Pancreas (tissue), 10 donors: ENCODE results near the gene NUAK2. TPM values are rescaled to one million over a fixed set of nuclear protein-coding genes. Genes with fewer than 3 reads are reported as not detected.

Experiments used
- ATAC-seq, 4 donors: fragments of 200-7000 bp; cut with Tn5 transposase; one replicate each; pipeline versions ENCODE4 v1.8.0 to v1.9.1; 2020; ENCODE audit warnings: mild to moderate bottlenecking in 4 of 4, moderate library complexity in 4 of 4
- DNase-seq, 6 donors: peaks; one replicate each; pipeline ENCODE4 v3.0.0-alpha.2; 2020
- FAIRE-seq: peaks from 2 replicates; lab custom pipeline; 2012; peaks lifted over from hg19 to GRCh38; lab: Jason Lieb, UNC
- H3K27ac ChIP-seq, 4 donors: fragments of 200-600 bp; sonication (generic); 1 replicate in 3 of 4; 2 replicates in 1 of 4; pipeline versions ENCODE4 v1.5.0 to v1.8.0; 2020
- H3K27me3 ChIP-seq, 4 donors: fragments of 200-600 bp; one replicate each; pipeline ENCODE4 v1.8.0; 2021
- H3K36me3 ChIP-seq, 3 donors: fragments of 200-600 bp; sonication (generic) in 1 of 3; one replicate each; pipeline versions ENCODE4 v1.5.0 to v1.8.0; 2020 to 2021
- H3K4me1 ChIP-seq, 3 donors: fragments of 200-600 bp; one replicate each; pipeline ENCODE4 v1.8.0; 2021
- H3K4me3 ChIP-seq, 4 donors: fragments of 200-600 bp; sonication (generic) in 2 of 4; one replicate each; pipeline versions ENCODE4 v1.5.0 to v1.8.0; 2020 to 2021
- H3K9me3 ChIP-seq, 4 donors: fragments of 200-600 bp; one replicate each; pipeline ENCODE4 v1.8.0; 2021
- WGBS, 2 donors: extraction: QIAGEN DNeasy Blood & Tissue Kit; methylation state at CpG; one replicate each; pipeline ENCODE4 v1.1.7; 2013; 5-methylcytosine and 5-hydroxymethylcytosine counted together
- intact Hi-C, 3 donors: fragments of 100-400 bp; cut with DNase I; formaldehyde crosslinking; loops; one replicate each; pipeline versions ENCODE4 v1.11.1 to v1.14.2; 2022
- polyA plus RNA-seq, 2 donors: library from polyadenylated mRNA; stranded (reverse); fragments of 200-250 nt; gene quantifications; one replicate each; pipeline ENCODE4 v1.2.3, GENCODE V29; 2013
- total RNA-seq, 6 donors: library from RNA; stranded (reverse); fragmentation: NEBNext Ultra II Directional in 4 of 6; extraction: Animal tissue kit (Norgen Biotek cat#: 25700) in 4 of 6; gene quantifications; one replicate each; pipeline versions ENCODE4 v1.2.1 to v1.2.4, GENCODE V29; 2021 to 2023
- TF ChIP-seq, protein P1 (sequence below), 4 donors: fragments of 200-600 bp; sonication (generic) in 3 of 4; IDR thresholded peaks; one replicate each; pipeline versions ENCODE4 v1.5.0 to v1.8.0; 2021; ENCODE audit warnings: antibody characterized with exemption in 4 of 4
- donor health status: healthy with polysubstance abuse.
- donor health status: DM: no; HTN: no; CAD: no; lungs with moderate emphysema.
- donor health status: DM: no; HTN: no; CAD: no.
- donor health status: control.
- donor health status: control.
- donor health status: Bipolar disorder and iron deficiency.
- donor health status: DM: yes; HTN: yes; CAD: no.
- donor health status: DM: no; HTN: no; CAD: no.
- donor health status: DM: no; HTN: no; CAD: no.
- donor health status: DM: yes; HTN: yes; CAD: no.

The NUAK2 gene
- total and polyA plus RNA-seq, 8 donors: 6.3 to 14.4 (median 8.6) TPM

DNA sequence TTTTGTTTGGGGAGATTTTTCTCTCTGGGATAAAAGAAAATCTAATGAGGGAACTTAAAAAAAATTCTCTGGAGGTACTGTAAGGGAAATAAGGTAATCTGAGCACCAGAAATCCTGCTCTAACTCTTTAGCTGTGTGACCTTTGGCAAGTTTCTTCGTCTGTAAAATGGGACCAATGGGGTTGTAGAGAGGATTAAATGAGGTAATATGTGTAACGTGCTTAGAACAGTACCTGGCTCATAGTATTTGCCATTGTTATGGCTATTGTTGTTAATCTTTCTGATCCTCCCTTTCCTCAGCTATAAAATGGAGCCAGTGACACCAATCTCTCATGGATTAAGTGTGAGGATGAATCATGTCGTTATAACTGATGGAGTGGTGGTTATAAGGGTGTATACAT lies 36.0 kb upstream of the NUAK2 start:
- no peaks in the 10 kb centered on the region for H3K36me3 ChIP-seq
- TF ChIP-seq, protein P1, sequence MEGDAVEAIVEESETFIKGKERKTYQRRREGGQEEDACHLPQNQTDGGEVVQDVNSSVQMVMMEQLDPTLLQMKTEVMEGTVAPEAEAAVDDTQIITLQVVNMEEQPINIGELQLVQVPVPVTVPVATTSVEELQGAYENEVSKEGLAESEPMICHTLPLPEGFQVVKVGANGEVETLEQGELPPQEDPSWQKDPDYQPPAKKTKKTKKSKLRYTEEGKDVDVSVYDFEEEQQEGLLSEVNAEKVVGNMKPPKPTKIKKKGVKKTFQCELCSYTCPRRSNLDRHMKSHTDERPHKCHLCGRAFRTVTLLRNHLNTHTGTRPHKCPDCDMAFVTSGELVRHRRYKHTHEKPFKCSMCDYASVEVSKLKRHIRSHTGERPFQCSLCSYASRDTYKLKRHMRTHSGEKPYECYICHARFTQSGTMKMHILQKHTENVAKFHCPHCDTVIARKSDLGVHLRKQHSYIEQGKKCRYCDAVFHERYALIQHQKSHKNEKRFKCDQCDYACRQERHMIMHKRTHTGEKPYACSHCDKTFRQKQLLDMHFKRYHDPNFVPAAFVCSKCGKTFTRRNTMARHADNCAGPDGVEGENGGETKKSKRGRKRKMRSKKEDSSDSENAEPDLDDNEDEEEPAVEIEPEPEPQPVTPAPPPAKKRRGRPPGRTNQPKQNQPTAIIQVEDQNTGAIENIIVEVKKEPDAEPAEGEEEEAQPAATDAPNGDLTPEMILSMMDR (IDR thresholded peaks at IDR 0.05): no peak
- H3K9me3 ChIP-seq: no peaks in the 10 kb centered on the region
- no peaks in the 10 kb centered on the region for H3K27me3 ChIP-seq
- no peak overlapping the region for H3K27ac ChIP-seq
- ATAC-seq: no peak
- 93 to 94% methylated on average over 3 of the region's 3 CpGs for WGBS, 2 donors
- no peak overlapping the region for H3K4me3 ChIP-seq
- FAIRE-seq: no peak
- peaks cover 0 to 14% (median 12%) of the 10 kb centered on the region in 3 donors for H3K4me1 ChIP-seq
- intact Hi-C loops: no loop called here
- DNase-seq: no peak

DNA sequence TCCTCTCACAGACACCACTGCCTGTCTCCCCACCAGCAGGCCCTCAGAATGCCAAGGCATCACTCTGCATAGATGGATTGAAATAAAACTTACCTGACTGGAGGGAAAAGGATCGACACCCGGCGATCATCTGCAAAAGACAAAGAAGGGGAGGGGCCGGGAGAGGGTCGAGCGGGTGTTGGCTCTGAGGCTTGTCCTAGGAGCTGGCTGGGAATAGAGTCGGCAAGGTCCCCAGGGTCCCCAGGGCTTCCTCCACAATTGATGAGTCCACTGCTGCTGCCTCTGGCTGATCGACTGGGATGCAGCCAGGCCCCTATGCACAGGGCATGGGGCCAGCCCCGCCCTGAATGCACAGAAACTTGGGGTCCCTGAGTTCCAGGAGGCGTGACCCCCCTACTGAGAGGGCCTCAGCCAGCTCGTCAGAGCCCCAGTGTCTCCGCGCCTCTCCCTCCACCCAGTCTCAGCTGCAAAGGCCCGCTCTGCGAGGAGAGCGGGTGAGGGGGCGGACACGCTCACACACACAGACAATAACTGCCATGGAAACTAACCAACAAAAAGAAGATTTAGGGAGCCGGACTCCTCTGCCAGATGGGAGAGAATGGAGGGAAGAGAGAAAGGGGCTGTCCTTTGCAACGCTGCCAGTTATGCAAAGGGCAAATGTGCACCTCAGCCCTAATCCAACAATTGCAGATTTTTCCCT lies 35.0 kb upstream of the NUAK2 start, which contains the start of gene KLHDC8A:
KLHDC8A (minus strand) TSS at position 483 of the 700 bp plus-strand sequence. CDS start 13,318 bp downstream, outside the sequence.
- no peak for DNase-seq

DNA sequence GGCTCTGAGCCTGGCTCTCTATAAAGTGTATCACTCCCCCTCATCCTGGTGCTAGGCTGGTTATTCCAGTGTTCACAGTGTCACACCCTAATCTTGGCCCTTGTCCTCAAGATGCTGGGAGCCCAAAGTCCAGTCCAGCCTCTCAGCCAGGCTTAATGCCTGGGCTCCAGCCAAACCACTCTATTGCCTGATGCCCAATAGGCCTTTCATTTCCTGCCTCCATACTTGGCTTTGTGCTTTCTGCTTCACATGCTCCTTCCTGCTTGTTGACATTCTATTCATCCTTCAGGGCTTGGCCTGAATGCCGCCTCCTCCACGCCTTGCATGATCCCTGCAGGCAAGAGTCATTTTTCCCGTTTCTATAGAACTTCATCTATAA lies 33.5 kb upstream of the NUAK2 start:
- FAIRE-seq (no peak), DNase-seq (peak in 3 of 6 donors; percentile 30 to 54 (median 44)), ATAC-seq (peak; percentile 35 to 85 (median 74))
- WGBS, 2 donors: 81 to 85% methylated on average over 3 of the region's 3 CpGs
- intact Hi-C loops: no loop called here
- H3K4me3 ChIP-seq: no peak overlapping the region
- no peaks in the 10 kb centered on the region for H3K9me3 ChIP-seq
- no peaks in the 10 kb centered on the region for H3K36me3 ChIP-seq
- no peaks in the 10 kb centered on the region for H3K27me3 ChIP-seq
- peaks cover 0 to 9% (median 7%) of the 10 kb centered on the region in 3 donors for H3K4me1 ChIP-seq
- TF ChIP-seq, protein P1 (IDR thresholded peaks at IDR 0.05): no peak
- no peak overlapping the region for H3K27ac ChIP-seq

More for the DNA sequence above, 35.0 kb upstream of the NUAK2 start, which contains the start of gene KLHDC8A:
- ATAC-seq (no peak), FAIRE-seq (no peak)
- intact Hi-C loops: no loop called here
- peaks cover 0 to 10% (median 7%) of the 10 kb centered on the region in 3 donors for H3K4me1 ChIP-seq
- no peaks in the 10 kb centered on the region for H3K27me3 ChIP-seq
- TF ChIP-seq, protein P1 (IDR thresholded peaks at IDR 0.05): no peak
- WGBS, 2 donors: 85 to 86% methylated on average over 20 of the region's 20 CpGs
- no peak within 1 kb of the TSS for H3K27ac ChIP-seq
- no peaks in the 10 kb centered on the region for H3K9me3 ChIP-seq
- no peaks in the 10 kb centered on the region for H3K36me3 ChIP-seq
- no peak within 1 kb of the TSS for H3K4me3 ChIP-seq

DNA sequence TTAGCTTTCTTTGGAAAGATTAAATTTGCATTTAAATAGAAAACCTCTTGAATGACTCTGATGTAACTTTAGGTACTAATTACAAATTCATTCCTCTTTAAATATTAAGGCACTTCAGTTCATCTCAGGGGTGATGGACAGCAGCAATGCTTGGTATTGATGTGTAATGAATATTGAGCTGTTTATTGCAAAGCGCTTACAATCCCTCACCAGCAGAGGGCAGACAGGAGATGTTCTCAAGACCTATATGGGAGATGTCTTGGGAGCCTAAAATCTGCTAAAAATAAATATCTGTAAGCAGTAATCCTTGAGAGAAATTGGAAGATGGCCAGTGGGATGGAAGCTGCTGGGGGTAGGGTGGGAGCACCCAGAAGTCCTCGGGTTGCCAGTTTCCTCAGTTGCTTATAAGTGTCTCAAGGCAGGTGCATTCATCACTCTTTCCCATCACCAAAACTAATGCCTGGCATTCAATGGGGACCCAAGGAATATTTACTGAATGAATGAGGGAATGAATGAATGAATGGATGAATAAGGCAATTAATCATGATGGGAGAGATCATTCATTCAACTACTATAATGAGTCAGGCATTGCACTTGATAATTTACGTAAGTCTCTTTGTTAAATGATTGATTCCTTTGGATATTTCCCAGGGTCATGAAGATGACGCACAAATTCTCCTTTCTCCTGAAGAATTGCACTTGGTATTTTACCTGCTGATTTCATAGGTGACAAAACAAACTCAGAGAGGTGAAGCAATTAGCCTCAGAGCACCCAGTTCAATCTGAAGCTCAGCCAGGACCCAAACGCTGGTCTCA lies 32.9 kb upstream of the NUAK2 start:
- Histone ChIP-seq H3K4me3 (no peak overlapping the region), H3K4me1 (peaks cover 0 to 7% (median 7%) of the 10 kb centered on the region in 3 donors), H3K36me3 (no peaks in the 10 kb centered on the region), H3K9me3 (no peaks in the 10 kb centered on the region), H3K27me3 (no peaks in the 10 kb centered on the region), H3K27ac (no peak overlapping the region)
- intact Hi-C loops: no loop called here
- FAIRE-seq (no peak), ATAC-seq (peak; percentile 72 to 91 (median 80)), DNase-seq (peak in 4 of 6 donors; percentile 40 to 66 (median 54))
- 23 to 27% methylated on average over 5 of the region's 5 CpGs for WGBS, 2 donors
- TF ChIP-seq, protein P1 (IDR thresholded peaks at IDR 0.05): peak; percentile 63 to 78 (median 76)
